MM.1S (cell line): ENCODE measurements around the gene TXLNA.
A peak's percentile ranks its signal among the peaks of the same experiment; 100 is the strongest.

Experiments used
- DNase-seq: peaks from one replicate; pipeline ENCODE4 v3.0.0-alpha.2; 2015
- H2AFZ ChIP-seq: fragments of 300-600 bp; sonication (generic); 2 replicates; pipeline ENCODE4 v1.6.0; 2016; ENCODE audit warnings: antibody characterized with exemption, low read length
- H3F3A ChIP-seq: fragments of 300-600 bp; sonication (generic); 2 replicates; pipeline ENCODE4 v1.6.1; 2016; ENCODE audit warnings: mild to moderate bottlenecking, antibody characterized with exemption, low read length, moderate library complexity, mixed read lengths; ENCODE audit not compliant: insufficient read depth
- H3K27ac ChIP-seq: fragments of 300-600 bp; sonication (generic); 2 replicates; pipeline ENCODE4 v1.5.1; 2016; ENCODE audit warnings: mild to moderate bottlenecking, low read length
- H3K27me3 ChIP-seq: fragments of 300-600 bp; sonication (generic); replicated peaks from 2 replicates; pipeline ENCODE4 v1.6.0; 2016; ENCODE audit warnings: low read length; ENCODE audit not compliant: insufficient read depth
- H3K36me3 ChIP-seq: fragments of 300-600 bp; sonication (generic); replicated peaks from 2 replicates; pipeline ENCODE4 v1.6.1; 2016; ENCODE audit warnings: mild to moderate bottlenecking, low read length, mixed read lengths; ENCODE audit not compliant: insufficient read depth
- H3K4me1 ChIP-seq: fragments of 300-600 bp; sonication (generic); 2 replicates; pipeline ENCODE4 v1.6.1; 2016; ENCODE audit warnings: low read length, mixed read lengths
- H3K4me2 ChIP-seq: fragments of 300-600 bp; sonication (generic); 2 replicates; pipeline ENCODE4 v1.6.0; 2016; ENCODE audit warnings: low read depth, low read length
- H3K4me3 ChIP-seq: fragments of 300-600 bp; sonication (generic); 2 replicates; pipeline ENCODE4 v1.5.1; 2016; ENCODE audit warnings: low read length, mixed read lengths
- H3K79me2 ChIP-seq: fragments of 300-600 bp; sonication (generic); 2 replicates; pipeline ENCODE4 v1.6.1; 2016; ENCODE audit warnings: mixed run types, low read length, mixed read lengths
- H3K9ac ChIP-seq: fragments of 300-600 bp; sonication (generic); 2 replicates; pipeline ENCODE4 v1.6.1; 2016; ENCODE audit warnings: low read length, mixed read lengths
- H3K9me2 ChIP-seq: fragments of 300-600 bp; sonication (generic); replicated peaks from 2 replicates; pipeline ENCODE4 v1.6.1; 2016; ENCODE audit warnings: mild to moderate bottlenecking, low read length, mixed read lengths; ENCODE audit not compliant: insufficient read depth
- H3K9me3 ChIP-seq: fragments of 300-600 bp; sonication (generic); replicated peaks from 2 replicates; pipeline ENCODE4 v1.6.1; 2016; ENCODE audit warnings: mild to moderate bottlenecking, low read length, mixed read lengths; ENCODE audit not compliant: insufficient read depth
- H4K20me1 ChIP-seq: fragments of 300-600 bp; sonication (generic); 2 replicates; pipeline ENCODE4 v1.6.1; 2016; ENCODE audit warnings: mild to moderate bottlenecking, low read length, moderate library complexity, mixed read lengths; ENCODE audit not compliant: insufficient read depth
- EZH2 ChIP-seq: fragments of 300-600 bp; sonication (generic); optimal IDR thresholded peaks from 2 replicates; pipeline ENCODE3; 2017; ENCODE audit warnings: low read depth, mild to moderate bottlenecking, antibody characterized with exemption, low read length, mixed read lengths
- EZH2phosphoT487 ChIP-seq: fragments of 300-600 bp; sonication (generic); IDR thresholded peaks from 2 replicates; pipeline ENCODE4 v1.6.1; 2018; ENCODE audit warnings: antibody characterized with exemption, low read length
- TF ChIP-seq, protein P1 (sequence below): fragments of 300-600 bp; sonication (generic); IDR thresholded peaks from 2 replicates; pipeline ENCODE4 v1.5.1; 2016; ENCODE audit warnings: antibody characterized with exemption, low read length, mixed read lengths

Gene TXLNA

DNA sequence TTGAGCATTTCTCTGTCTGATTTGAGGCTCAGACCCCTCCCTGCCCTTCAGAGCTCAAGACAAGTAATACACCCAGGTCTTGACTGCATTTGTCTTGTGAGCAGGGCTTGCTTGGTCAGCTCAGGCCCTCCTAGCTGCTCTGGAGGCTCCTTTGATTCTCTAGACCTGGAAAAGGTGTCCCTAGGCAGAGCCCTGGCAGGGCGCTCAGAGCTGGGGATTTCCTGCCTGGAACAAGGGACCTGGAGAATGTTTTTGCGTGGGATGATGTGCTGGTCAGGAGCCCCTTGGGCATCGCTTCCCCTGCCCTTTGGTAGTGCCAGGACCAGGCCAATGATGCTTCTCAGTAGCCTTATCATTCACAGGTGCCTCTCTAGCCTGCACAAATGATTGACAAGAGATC is 16.1 kb downstream of the TXLNA start:
- Histone ChIP-seq H3K27me3 (0 out of 2 replicates have a peak, but pooled peaks cover 3% of the 10 kb centered on the region), H3K9me2 (no peaks in the 10 kb centered on the region), H3K79me2 (peaks cover 8% of the 10 kb centered on the region; the same call in 1 of the 2 replicates), H3K36me3 (peaks cover 22% of the 10 kb centered on the region), H3K4me2 (no peak overlapping the region), H4K20me1 (peaks cover 22% of the 10 kb centered on the region), H3K9me3 (no peaks in the 10 kb centered on the region), H2AFZ (no peak overlapping the region), H3F3A (peaks cover 25% of the 10 kb centered on the region), H3K27ac (no peak overlapping the region), H3K9ac (no peak overlapping the region), H3K4me3 (no peak overlapping the region), H3K4me1 (peaks cover 39% of the 10 kb centered on the region)
- DNase-seq, result no peak
- TF ChIP-seq, protein P1, sequence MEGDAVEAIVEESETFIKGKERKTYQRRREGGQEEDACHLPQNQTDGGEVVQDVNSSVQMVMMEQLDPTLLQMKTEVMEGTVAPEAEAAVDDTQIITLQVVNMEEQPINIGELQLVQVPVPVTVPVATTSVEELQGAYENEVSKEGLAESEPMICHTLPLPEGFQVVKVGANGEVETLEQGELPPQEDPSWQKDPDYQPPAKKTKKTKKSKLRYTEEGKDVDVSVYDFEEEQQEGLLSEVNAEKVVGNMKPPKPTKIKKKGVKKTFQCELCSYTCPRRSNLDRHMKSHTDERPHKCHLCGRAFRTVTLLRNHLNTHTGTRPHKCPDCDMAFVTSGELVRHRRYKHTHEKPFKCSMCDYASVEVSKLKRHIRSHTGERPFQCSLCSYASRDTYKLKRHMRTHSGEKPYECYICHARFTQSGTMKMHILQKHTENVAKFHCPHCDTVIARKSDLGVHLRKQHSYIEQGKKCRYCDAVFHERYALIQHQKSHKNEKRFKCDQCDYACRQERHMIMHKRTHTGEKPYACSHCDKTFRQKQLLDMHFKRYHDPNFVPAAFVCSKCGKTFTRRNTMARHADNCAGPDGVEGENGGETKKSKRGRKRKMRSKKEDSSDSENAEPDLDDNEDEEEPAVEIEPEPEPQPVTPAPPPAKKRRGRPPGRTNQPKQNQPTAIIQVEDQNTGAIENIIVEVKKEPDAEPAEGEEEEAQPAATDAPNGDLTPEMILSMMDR, result no peak
- TF ChIP-seq EZH2, result no peak
- no peak for TF ChIP-seq EZH2phosphoT487

DNA sequence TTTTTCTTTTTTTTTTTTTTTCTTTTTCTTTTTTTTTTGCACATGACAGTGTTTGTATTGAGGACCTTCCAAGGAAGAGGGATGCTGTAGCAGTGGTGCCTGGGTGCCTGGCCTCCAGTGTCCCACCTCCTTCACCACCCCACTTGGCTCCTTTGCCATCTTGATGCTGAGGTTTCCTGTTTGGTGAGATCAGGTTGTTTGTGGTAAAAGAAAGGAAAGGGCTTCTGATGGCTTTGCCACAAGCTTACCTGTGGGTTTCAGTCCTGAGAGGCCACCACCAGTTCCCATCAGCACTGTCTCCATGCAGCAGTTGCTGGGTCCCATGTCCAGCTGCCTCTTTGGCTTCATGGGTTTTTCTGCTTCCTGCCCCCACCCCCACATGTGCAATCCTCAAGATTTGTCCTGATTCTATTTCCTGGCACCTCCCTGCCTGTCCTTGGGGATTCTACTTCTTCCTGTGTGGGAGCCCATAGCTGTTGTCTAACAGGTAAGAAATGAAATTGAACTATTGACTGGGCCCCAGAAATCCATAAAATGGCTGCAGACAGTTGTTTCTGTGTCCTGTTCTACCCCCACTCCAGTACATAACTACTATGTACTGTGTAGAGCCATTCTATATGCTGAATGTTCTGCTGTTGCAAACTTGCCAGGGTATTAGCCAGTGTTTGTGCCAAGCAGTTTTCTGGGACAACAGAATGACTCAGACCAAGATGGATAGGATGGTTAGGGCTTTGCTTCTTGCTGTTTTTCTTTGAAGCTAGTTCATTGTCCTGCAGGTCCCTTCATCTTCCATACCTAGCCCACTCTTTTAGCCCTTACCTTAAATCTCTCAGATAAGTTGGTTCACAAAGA is 16.7 kb downstream of the TXLNA start:
- peaks cover 45% of the 10 kb centered on the region for H3K4me1 ChIP-seq
- H3F3A ChIP-seq, result peaks cover 25% of the 10 kb centered on the region
- H3K27ac ChIP-seq, result no peak overlapping the region
- H2AFZ ChIP-seq, result no peak overlapping the region
- H3K9me2 ChIP-seq, result no peaks in the 10 kb centered on the region
- peaks cover 20% of the 10 kb centered on the region for H3K36me3 ChIP-seq
- peaks cover 7% of the 10 kb centered on the region; the same call in 1 of the 2 replicates for H3K79me2 ChIP-seq
- no peak overlapping the region for H3K4me3 ChIP-seq
- 0 out of 2 replicates have a peak, but pooled peaks cover 3% of the 10 kb centered on the region for H3K27me3 ChIP-seq
- H3K9ac ChIP-seq, result no peak overlapping the region
- H3K4me2 ChIP-seq, result 0 out of 2 replicates have a peak overlapping the region, but pooled peaks have one; percentile 8
- H4K20me1 ChIP-seq, result peaks cover 22% of the 10 kb centered on the region
- no peak for TF ChIP-seq EZH2
- TF ChIP-seq, protein P1, result no peak
- no peak for TF ChIP-seq EZH2phosphoT487
- H3K9me3 ChIP-seq, result no peaks in the 10 kb centered on the region
- DNase-seq, result peak; percentile 72

DNA sequence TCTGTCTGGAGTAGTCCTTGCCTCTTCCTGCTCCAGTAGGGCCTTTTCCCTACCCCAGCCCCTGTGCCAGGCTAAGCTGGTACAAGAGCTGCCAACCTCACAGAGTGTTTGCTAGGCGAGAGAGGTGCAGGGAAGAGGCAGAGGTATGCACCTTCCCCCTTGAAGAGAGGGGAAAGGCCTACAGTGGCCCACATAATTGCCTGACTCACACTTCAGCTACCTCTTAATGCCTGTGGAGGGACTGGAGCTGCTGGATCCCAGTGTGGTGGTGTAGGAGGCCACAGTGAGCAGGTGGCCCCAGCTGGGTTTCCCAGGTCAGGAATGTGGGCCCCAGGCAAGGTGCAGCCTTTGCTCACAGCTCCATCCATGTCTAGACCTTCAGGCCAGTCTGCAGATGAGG is 17.6 kb downstream of the TXLNA start:
- TF ChIP-seq EZH2 (no peak), EZH2phosphoT487 (no peak)
- TF ChIP-seq, protein P1, result no peak

More for the DNA sequence above, 17.6 kb downstream of the TXLNA start:
- Histone ChIP-seq H3K9me3 (no peaks in the 10 kb centered on the region), H3K4me3 (no peak overlapping the region), H3K79me2 (no peaks in the 10 kb centered on the region), H3K27ac (no peak overlapping the region), H3K4me1 (peaks cover 54% of the 10 kb centered on the region), H3K4me2 (no peak overlapping the region), H3K36me3 (peaks cover 12% of the 10 kb centered on the region), H3K9me2 (no peaks in the 10 kb centered on the region), H3K9ac (no peak overlapping the region), H3F3A (peaks cover 29% of the 10 kb centered on the region), H3K27me3 (0 out of 2 replicates have a peak, but pooled peaks cover 3% of the 10 kb centered on the region), H2AFZ (no peak overlapping the region), H4K20me1 (peaks cover 22% of the 10 kb centered on the region)
- no peak for DNase-seq
